Stomach (tissue), 4 donors: ENCODE data around the gene M6PR.

ENCODE experiments used
- CTCF ChIP-seq, 7 experiments: fragments of 450-650 bp in 4 of 7; fragments of 200-600 bp in 3 of 7; sonication (generic) in 3 of 7; IDR thresholded peaks; one replicate each; pipeline ENCODE4 v1.5.1; 2016 to 2019; ENCODE audit warnings: antibody characterized with exemption in 7 of 7, control low read depth in 2 of 7, mild to moderate bottlenecking in 1 of 7
- EP300 ChIP-seq: sonication (generic); formaldehyde crosslinking; IDR thresholded peaks from one replicate; pipeline ENCODE4 v1.6.1; 2017; ENCODE audit warnings: antibody characterized with exemption
- POLR2A ChIP-seq, 4 donors: fragments of 450-650 bp; IDR thresholded peaks; one replicate each; pipeline ENCODE4 v1.6.1; 2016; ENCODE audit warnings: antibody characterized with exemption in 4 of 4, control low read depth in 2 of 4, mild to moderate bottlenecking in 1 of 4, moderate library complexity in 1 of 4

DNA sequence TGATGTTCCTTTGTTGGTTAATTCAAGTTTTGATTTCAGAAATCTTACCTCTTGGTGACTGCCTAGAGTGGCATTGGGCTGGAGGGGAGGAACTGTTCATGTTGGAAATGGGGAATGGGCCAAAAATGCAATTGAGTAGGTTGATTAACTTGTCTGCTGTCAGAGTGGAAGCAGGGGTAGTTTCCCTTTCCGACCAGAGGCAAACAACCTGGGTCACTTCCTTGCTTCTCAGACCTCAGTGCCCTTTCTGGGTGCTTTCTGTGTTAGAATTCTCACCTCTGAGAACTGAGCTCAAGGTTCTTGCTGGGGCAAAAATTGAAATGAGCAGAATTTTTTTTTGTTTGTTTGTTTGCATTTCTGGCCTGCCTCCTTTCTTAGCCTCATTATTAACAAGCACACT, 2.3 kb upstream of the M6PR start:
- no peak for TF ChIP-seq CTCF (IDR thresholded peaks at IDR 0.05)
- TF ChIP-seq EP300: no peak
- no peak for TF ChIP-seq POLR2A (IDR thresholded peaks at IDR 0.05)
